Suprapubic skin (tissue), 4 donors: ENCODE measurements around the gene ATAD5.

ENCODE experiments used
- CTCF ChIP-seq, 2 donors: fragments of 200-600 bp in 1 of 2; fragments of 450-650 bp in 1 of 2; sonication (generic) in 1 of 2; IDR thresholded peaks; one replicate each; pipeline ENCODE4 v1.5.1; 2016 to 2019; ENCODE audit warnings: antibody characterized with exemption in 2 of 2, mild to moderate bottlenecking in 1 of 2, moderate library complexity in 1 of 2
- EP300 ChIP-seq: sonication (generic); formaldehyde crosslinking; IDR thresholded peaks from one replicate; pipeline ENCODE4 v1.6.1; 2017; ENCODE audit warnings: antibody characterized with exemption
- POLR2A ChIP-seq, 2 donors: fragments of 450-650 bp; IDR thresholded peaks; one replicate each; pipeline ENCODE4 v1.6.1; 2017; ENCODE audit warnings: antibody characterized with exemption in 2 of 2, mild to moderate bottlenecking in 2 of 2, moderate library complexity in 2 of 2
- POLR2AphosphoS5 ChIP-seq, 3 donors: sonication (generic); formaldehyde crosslinking; IDR thresholded peaks; one replicate each; pipeline ENCODE4 v1.6.1; 2017; ENCODE audit warnings: antibody characterized with exemption in 3 of 3

GRCh38 chr17:30921544-30922196 is 89.9 kb downstream of the ATAD5 start, which contains the start of gene ADAP2:
- TF ChIP-seq CTCF (IDR thresholded peaks at IDR 0.05) (no peak), POLR2A (IDR thresholded peaks at IDR 0.05) (no peak), EP300 (no peak), POLR2AphosphoS5 (IDR thresholded peaks at IDR 0.05) (no peak)
